ENCODE results near the gene GLRX3.
A peak's percentile ranks its signal among the peaks of the same experiment; 100 is the strongest.
"Not testable (repeated sequence)": the region's sequence is repeated elsewhere in the genome, so short reads cannot be mapped to it uniquely, and the experiment has no call there.

Gene GLRX3

GRCh38 chr10:130136226-130137089, at the start of gene GLRX3:
TSS of gene GLRX3 (plus strand) at chr10:130136391. CDS start at chr10:130136421, 30 bp downstream.
- DNase-seq, result peak; percentile 92

- DNase-seq, result not testable (repeated sequence)
Measured at GRCh38 chr10:130090565-130090964, 45.6 kb upstream of the GLRX3 start.

- no peak for DNase-seq
Measured at GRCh38 chr10:130099344-130099743, 36.8 kb upstream of the GLRX3 start.

GRCh38 chr10:130105724-130106123, 30.5 kb upstream of the GLRX3 start:
- no peak for DNase-seq

GRCh38 chr10:130108146-130108545, 28.0 kb upstream of the GLRX3 start:
- not testable (repeated sequence) for DNase-seq

- peak; percentile 48 for DNase-seq
Measured at GRCh38 chr10:130108934-130109604, 27.1 kb upstream of the GLRX3 start.

- DNase-seq, result peak; percentile 79
Measured at GRCh38 chr10:130109796-130110245, 26.4 kb upstream of the GLRX3 start.

GRCh38 chr10:130110246-130111112, 25.7 kb upstream of the GLRX3 start, which contains the start of gene C10orf143:
TSS of gene C10orf143 (minus strand) at chr10:130110830. CDS start at chr10:130110772, 58 bp downstream.
- DNase-seq, result peak; percentile 99

- DNase-seq, result peak; percentile 93
Measured at GRCh38 chr10:130111113-130111851, 24.9 kb upstream of the GLRX3 start.

GRCh38 chr10:130111852-130112180, 24.4 kb upstream of the GLRX3 start:
- no peak for DNase-seq

GRCh38 chr10:130112821-130113220, 23.4 kb upstream of the GLRX3 start:
- DNase-seq, result no peak

- DNase-seq, result not testable (repeated sequence)
Measured at GRCh38 chr10:130116942-130117341, 19.2 kb upstream of the GLRX3 start.

- DNase-seq, result not testable (repeated sequence)
Measured at GRCh38 chr10:130117535-130117934, 18.7 kb upstream of the GLRX3 start.

- DNase-seq, result no peak
Measured at GRCh38 chr10:130121486-130122079, 14.6 kb upstream of the GLRX3 start.

- peak; percentile 58 for DNase-seq
Measured at GRCh38 chr10:130127364-130128061, 8.7 kb upstream of the GLRX3 start.

GRCh38 chr10:130128062-130128781, 8.0 kb upstream of the GLRX3 start:
- no peak for DNase-seq

GRCh38 chr10:130128922-130129321, 7.3 kb upstream of the GLRX3 start:
- DNase-seq, result no peak

GRCh38 chr10:130135676-130136225, 440 bp upstream of the GLRX3 start:
- DNase-seq, result no peak

- DNase-seq, result no peak
Measured at GRCh38 chr10:130137090-130137448, 878 bp downstream of the GLRX3 start.

All from stimulated activated CD8-positive, alpha-beta memory T cell treated with anti-CD3 and anti-CD28 coated beads, Interleukin-4, amount 100 ng/mL, for 48 hours (primary cell).